OCI-LY1 (cell line): Measurements from ENCODE around the gene PFKP.

Experiments used
- H2AFZ ChIP-seq: fragments of 200-600 bp; sonication (generic), shearing (Covaris generic); 2 replicates; pipeline ENCODE4 v1.6.0; 2014; ENCODE audit warnings: antibody characterized with exemption, mild to moderate bottlenecking, low read length
- H3F3A ChIP-seq: fragments of 200-600 bp; sonication (generic), shearing (Covaris generic); 2 replicates; pipeline ENCODE4 v1.6.0; 2014; ENCODE audit warnings: mild to moderate bottlenecking, antibody characterized with exemption, low read length, moderate library complexity; ENCODE audit not compliant: insufficient read depth
- H3K27ac ChIP-seq: fragments of 200-600 bp; sonication (generic); 2 replicates; pipeline ENCODE4 v1.5.1; 2014; ENCODE audit warnings: low read length, mixed run types, mild to moderate bottlenecking, low read depth; ENCODE audit not compliant: poor library complexity, severe bottlenecking
- H3K27me3 ChIP-seq: fragments of 200-600 bp; sonication (generic); 2 replicates; pipeline ENCODE4 v1.6.0; 2014; ENCODE audit warnings: antibody characterized with exemption, mild to moderate bottlenecking, low read length, moderate library complexity; ENCODE audit not compliant: insufficient read depth
- H3K36me3 ChIP-seq: fragments of 200-600 bp; sonication (generic); 2 replicates; pipeline ENCODE4 v1.6.1; 2014; ENCODE audit warnings: mild to moderate bottlenecking, antibody characterized with exemption, low read length, moderate library complexity, mixed read lengths; ENCODE audit not compliant: insufficient read depth
- H3K4me1 ChIP-seq: fragments of 200-600 bp; sonication (generic); 2 replicates; pipeline ENCODE4 v1.5.1; 2014; ENCODE audit warnings: mild to moderate bottlenecking, low read length, moderate library complexity; ENCODE audit not compliant: insufficient read depth, severe bottlenecking
- H3K4me2 ChIP-seq: fragments of 200-600 bp; sonication (generic), shearing (Covaris generic); 2 replicates; pipeline ENCODE4 v1.6.1; 2014; ENCODE audit warnings: low read length
- H3K4me3 ChIP-seq: fragments of 200-600 bp; sonication (generic); 2 replicates; pipeline ENCODE4 v1.5.1; 2014; ENCODE audit warnings: low read length, low read depth, mild to moderate bottlenecking, mixed read lengths; ENCODE audit not compliant: poor library complexity, severe bottlenecking
- H3K79me2 ChIP-seq: fragments of 200-600 bp; shearing (Covaris generic); 2 replicates; pipeline ENCODE4 v1.6.1; 2016; ENCODE audit warnings: mixed run types, low read length, mixed read lengths; ENCODE audit not compliant: insufficient read depth
- H3K9ac ChIP-seq: fragments of 200-600 bp; sonication (generic), shearing (Covaris generic); 2 replicates; pipeline ENCODE4 v1.6.1; 2014; ENCODE audit warnings: mild to moderate bottlenecking, low read length, mixed read lengths
- H3K9me2 ChIP-seq: fragments of 200-600 bp; sonication (generic), shearing (Covaris generic); 2 replicates; pipeline ENCODE4 v1.6.1; 2014; ENCODE audit warnings: low read depth, mild to moderate bottlenecking, low read length, mixed read lengths
- H3K9me3 ChIP-seq: fragments of 200-600 bp; shearing (Covaris generic); 2 replicates; pipeline ENCODE4 v1.6.1; 2014; ENCODE audit warnings: low read length, mixed read lengths
- H4K20me1 ChIP-seq: fragments of 200-600 bp; sonication (generic), shearing (Covaris generic); 2 replicates; pipeline ENCODE4 v1.6.0; 2016; ENCODE audit warnings: mild to moderate bottlenecking, low read length; ENCODE audit not compliant: insufficient read depth
- EZH2 ChIP-seq: fragments of 200-600 bp; sonication (generic), shearing (Covaris generic); IDR thresholded peaks from 2 replicates; pipeline ENCODE4 v1.8.0; 2017; ENCODE audit warnings: borderline replicate concordance, mixed run types, mild to moderate bottlenecking, antibody characterized with exemption, low read length, moderate library complexity, mixed read lengths
- TF ChIP-seq, protein P1 (sequence below): fragments of 200-600 bp; sonication (generic), shearing (Covaris generic); IDR thresholded peaks from 2 replicates; pipeline ENCODE4 v1.5.1; 2017; ENCODE audit warnings: mild to moderate bottlenecking, antibody characterized with exemption, low read length, moderate library complexity, mixed read lengths

Gene PFKP

DNA sequence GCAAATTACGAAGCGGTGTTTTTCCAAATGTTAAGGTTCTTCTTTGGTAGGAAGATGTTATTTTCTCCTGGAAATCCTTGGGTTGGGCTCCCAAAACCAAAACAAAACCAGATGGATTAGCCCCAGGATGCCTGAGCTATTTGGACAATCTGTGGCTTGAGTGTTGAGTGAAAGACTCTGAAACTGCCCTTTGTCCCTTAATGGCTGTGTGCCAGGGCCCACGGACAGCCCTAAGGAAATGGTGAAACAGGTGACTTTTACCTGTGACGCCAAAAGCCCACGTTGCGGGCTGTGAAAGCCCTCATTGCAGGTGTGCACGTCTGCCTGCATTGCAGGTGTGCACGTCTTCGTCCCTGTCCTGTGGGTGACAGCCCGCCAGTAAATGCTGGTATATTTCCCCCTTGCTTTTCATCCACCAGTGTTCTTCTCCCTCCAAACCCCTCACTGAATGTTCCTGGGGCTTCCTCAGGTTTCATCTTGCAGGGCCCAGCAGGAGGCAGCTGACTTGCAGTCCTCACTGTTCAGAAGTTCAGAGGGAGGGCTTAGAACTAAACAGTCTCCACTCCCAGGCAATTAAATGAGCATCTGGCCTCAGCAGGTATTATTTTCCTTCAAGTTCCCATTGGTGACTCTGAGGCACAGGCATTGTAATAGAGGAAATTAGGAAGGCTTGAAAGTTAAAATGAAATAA is 10.7 kb downstream of the PFKP start:
- no peak for TF ChIP-seq EZH2
- TF ChIP-seq, protein P1, sequence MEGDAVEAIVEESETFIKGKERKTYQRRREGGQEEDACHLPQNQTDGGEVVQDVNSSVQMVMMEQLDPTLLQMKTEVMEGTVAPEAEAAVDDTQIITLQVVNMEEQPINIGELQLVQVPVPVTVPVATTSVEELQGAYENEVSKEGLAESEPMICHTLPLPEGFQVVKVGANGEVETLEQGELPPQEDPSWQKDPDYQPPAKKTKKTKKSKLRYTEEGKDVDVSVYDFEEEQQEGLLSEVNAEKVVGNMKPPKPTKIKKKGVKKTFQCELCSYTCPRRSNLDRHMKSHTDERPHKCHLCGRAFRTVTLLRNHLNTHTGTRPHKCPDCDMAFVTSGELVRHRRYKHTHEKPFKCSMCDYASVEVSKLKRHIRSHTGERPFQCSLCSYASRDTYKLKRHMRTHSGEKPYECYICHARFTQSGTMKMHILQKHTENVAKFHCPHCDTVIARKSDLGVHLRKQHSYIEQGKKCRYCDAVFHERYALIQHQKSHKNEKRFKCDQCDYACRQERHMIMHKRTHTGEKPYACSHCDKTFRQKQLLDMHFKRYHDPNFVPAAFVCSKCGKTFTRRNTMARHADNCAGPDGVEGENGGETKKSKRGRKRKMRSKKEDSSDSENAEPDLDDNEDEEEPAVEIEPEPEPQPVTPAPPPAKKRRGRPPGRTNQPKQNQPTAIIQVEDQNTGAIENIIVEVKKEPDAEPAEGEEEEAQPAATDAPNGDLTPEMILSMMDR = no peak

DNA sequence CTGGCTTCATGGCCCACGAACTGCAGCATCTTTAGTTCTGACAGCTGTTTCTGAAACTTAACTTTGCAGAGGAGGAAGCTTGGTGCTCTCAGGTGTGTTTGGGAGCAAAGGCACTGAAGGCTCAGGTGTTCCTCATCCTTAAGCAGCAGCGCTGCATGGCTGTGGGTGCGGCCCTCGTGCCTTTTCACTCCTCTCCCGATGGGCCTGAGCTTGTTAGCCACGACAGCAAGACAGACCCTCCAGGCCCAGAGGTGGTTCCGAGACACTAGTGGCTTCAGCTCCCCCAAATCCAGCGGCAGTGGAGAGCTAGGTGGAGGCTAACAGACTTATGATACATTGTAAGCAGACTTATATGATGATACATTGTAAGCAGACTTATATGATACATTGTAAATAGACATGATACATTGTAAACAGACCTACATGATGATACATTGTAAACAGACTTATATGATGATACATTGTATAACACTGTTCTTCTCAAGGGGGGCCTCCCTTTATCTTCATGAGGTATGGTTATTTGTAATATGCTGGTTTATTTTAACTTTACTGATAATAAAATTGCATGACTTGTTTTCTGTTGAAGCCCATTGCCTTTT is 14.1 kb downstream of the PFKP start:
- H3K79me2 ChIP-seq = peaks cover 32% of the 10 kb centered on the region
- H2AFZ ChIP-seq = no peak overlapping the region
- no peaks in the 10 kb centered on the region for H3F3A ChIP-seq
- H3K9ac ChIP-seq = no peak overlapping the region
- H3K9me3 ChIP-seq = no peaks in the 10 kb centered on the region
- no peaks in the 10 kb centered on the region for H3K27me3 ChIP-seq
- no peak for TF ChIP-seq EZH2
- TF ChIP-seq, protein P1 = no peak
- no peaks in the 10 kb centered on the region for H3K9me2 ChIP-seq
- no peak overlapping the region for H3K4me3 ChIP-seq
- H3K4me2 ChIP-seq = no peak overlapping the region
- no peak overlapping the region for H3K27ac ChIP-seq
- no peaks in the 10 kb centered on the region for H4K20me1 ChIP-seq
- H3K36me3 ChIP-seq = peaks cover 62% of the 10 kb centered on the region
- H3K4me1 ChIP-seq = peaks cover 3% of the 10 kb centered on the region

More for the DNA sequence above, 10.7 kb downstream of the PFKP start:
- Histone ChIP-seq H2AFZ (no peak overlapping the region), H3K9me2 (no peaks in the 10 kb centered on the region), H3K36me3 (peaks cover 63% of the 10 kb centered on the region), H3K9me3 (no peaks in the 10 kb centered on the region), H3K27me3 (no peaks in the 10 kb centered on the region), H3K79me2 (peaks cover 50% of the 10 kb centered on the region), H3K4me1 (peaks cover 20% of the 10 kb centered on the region), H3K9ac (no peak overlapping the region), H3K4me3 (no peak overlapping the region), H3K27ac (no peak overlapping the region), H3F3A (no peaks in the 10 kb centered on the region), H3K4me2 (no peak overlapping the region), H4K20me1 (no peaks in the 10 kb centered on the region)

DNA sequence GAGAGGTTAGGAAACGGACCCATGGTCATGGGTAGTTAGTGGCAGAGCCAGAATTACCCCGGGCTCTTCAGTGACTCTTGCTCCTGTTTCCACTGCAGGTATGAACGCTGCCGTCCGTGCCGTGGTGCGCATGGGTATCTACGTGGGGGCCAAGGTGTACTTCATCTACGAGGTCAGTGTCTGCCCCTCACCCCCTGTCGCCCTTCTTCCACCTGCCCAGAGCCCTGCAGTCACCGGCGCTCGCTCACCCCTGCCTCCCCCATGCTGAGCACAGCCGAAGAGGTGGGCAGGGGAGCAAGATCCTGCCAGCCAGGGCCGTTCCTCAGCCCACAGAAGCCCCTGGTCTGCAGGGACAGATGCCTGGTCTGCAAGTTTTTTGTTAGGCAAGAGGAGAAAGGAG is 14.9 kb downstream of the PFKP start:
- H3K79me2 ChIP-seq = peaks cover 33% of the 10 kb centered on the region
- TF ChIP-seq, protein P1 = no peak
- no peak for TF ChIP-seq EZH2
- no peaks in the 10 kb centered on the region for H4K20me1 ChIP-seq

More for the DNA sequence above, 14.9 kb downstream of the PFKP start:
- Histone ChIP-seq H3K4me1 (peaks cover 3% of the 10 kb centered on the region), H3K27ac (no peak overlapping the region), H3F3A (no peaks in the 10 kb centered on the region), H3K9me2 (no peaks in the 10 kb centered on the region), H3K4me2 (no peak overlapping the region), H3K9ac (no peak overlapping the region), H3K4me3 (no peak overlapping the region), H3K36me3 (peaks cover 65% of the 10 kb centered on the region), H2AFZ (no peak overlapping the region), H3K27me3 (no peaks in the 10 kb centered on the region), H3K9me3 (no peaks in the 10 kb centered on the region)
